H1 (cell line): ENCODE results near the gene PHLDA1. TPM values are rescaled to one million over a fixed set of nuclear protein-coding genes. Genes with fewer than 3 reads are reported as not detected.

Source experiments
- CTCF ChIA-PET: fragments of 300-600 bp; sonication (Branson Sonifier 250); formaldehyde crosslinking; loops from one replicate; lab custom pipeline; 2021; ENCODE audit not compliant: partially characterized antibody; lab: Charles Lee
- POLR2A ChIA-PET: fragments of 300-600 bp; sonication (Branson Sonifier 250); formaldehyde crosslinking; loops from one replicate; lab custom pipeline; 2021; ENCODE audit warnings: inconsistent platforms; ENCODE audit not compliant: partially characterized antibody; lab: Charles Lee
- DNase-seq, 2 experiments: peaks; one replicate each; pipeline versions ENCODE4 v3.0.0 to v3.0.0-alpha.2; 2010 to 2022; ENCODE audit warnings: low spot score in 2 of 2, low read depth in 1 of 2, mixed read lengths in 1 of 2
- FAIRE-seq: peaks from 2 replicates; lab custom pipeline; 2011; peaks lifted over from hg19 to GRCh38; lab: Jason Lieb, UNC
- H2AFZ ChIP-seq: 2 replicates; pipeline ENCODE4 v1.8.1; 2012; ENCODE audit warnings: low read length, inconsistent platforms
- H2AK5ac ChIP-seq: 2 replicates; pipeline ENCODE4 v1.6.1; 2013; ENCODE audit warnings: low read depth, low read length
- H2BK120ac ChIP-seq: replicated peaks from 2 replicates; pipeline ENCODE3; 2013; ENCODE audit warnings: low read depth, low read length, inconsistent platforms
- H2BK12ac ChIP-seq: 2 replicates; pipeline ENCODE4 v1.6.1; 2013; ENCODE audit warnings: low read depth, low read length
- H2BK15ac ChIP-seq: 2 replicates; pipeline ENCODE4 v1.6.1; 2013; ENCODE audit warnings: low read length
- H2BK20ac ChIP-seq: 2 replicates; pipeline ENCODE4 v1.6.1; 2013; ENCODE audit warnings: low read length
- H2BK5ac ChIP-seq: 2 replicates; pipeline ENCODE4 v1.6.1; 2013; ENCODE audit warnings: low read depth, low read length
- H3K14ac ChIP-seq: 2 replicates; pipeline ENCODE4 v1.6.1; 2013; ENCODE audit warnings: inconsistent platforms; ENCODE audit not compliant: insufficient read length
- H3K18ac ChIP-seq: 2 replicates; pipeline ENCODE4 v1.6.1; 2013; ENCODE audit warnings: low read length; ENCODE audit errors: extremely low read depth
- H3K23ac ChIP-seq: 2 replicates; pipeline ENCODE4 v1.6.1; 2013; ENCODE audit warnings: inconsistent platforms; ENCODE audit not compliant: insufficient read length
- H3K23me2 ChIP-seq: 2 replicates; pipeline ENCODE4 v1.6.1; 2013; ENCODE audit warnings: low read depth, low read length
- H3K27ac ChIP-seq: 2 replicates; pipeline ENCODE4 v1.6.1; 2011; ENCODE audit warnings: low read depth, low read length, inconsistent platforms
- H3K27me3 ChIP-seq, 4 experiments: replicated peaks in 1 of 4; 1 replicate in 1 of 4; 2 replicates in 3 of 4; pipeline versions ENCODE4 v1.6.1 to v1.8.1; 2011 to 2013; ENCODE audit warnings: low read length in 3 of 4, mild to moderate bottlenecking in 3 of 4, inconsistent platforms in 2 of 4, mixed read lengths in 2 of 4, moderate library complexity in 1 of 4; ENCODE audit not compliant: control insufficient read depth in 3 of 4, insufficient read depth in 3 of 4; ENCODE audit errors: extremely low read depth in 1 of 4
- H3K36me3 ChIP-seq, 4 experiments: 2 replicates each; pipeline versions ENCODE4 v1.6.1 to v1.8.1; 2011 to 2013; ENCODE audit warnings: mild to moderate bottlenecking in 4 of 4, low read length in 3 of 4, moderate library complexity in 2 of 4, control low read depth in 1 of 4, inconsistent platforms in 1 of 4; ENCODE audit not compliant: insufficient read depth in 4 of 4, control insufficient read depth in 2 of 4
- H3K4ac ChIP-seq: replicated peaks from 2 replicates; pipeline ENCODE3; 2013; ENCODE audit warnings: low read length, low read depth, mixed read lengths, inconsistent platforms; ENCODE audit not compliant: insufficient read length
- H3K4me1 ChIP-seq, 4 experiments: replicated peaks in 1 of 4; 1 replicate in 1 of 4; 2 replicates in 3 of 4; pipeline versions ENCODE4 v1.6.1 to v1.8.1; 2011 to 2013; ENCODE audit warnings: low read length in 3 of 4, inconsistent platforms in 2 of 4, mixed read lengths in 1 of 4; ENCODE audit not compliant: insufficient read depth in 4 of 4, control insufficient read depth in 3 of 4
- H3K4me2 ChIP-seq, 2 experiments: 2 replicates each; pipeline versions ENCODE4 v1.6.1 to v1.8.1; 2011 to 2013; ENCODE audit warnings: low read depth in 2 of 2, low read length in 2 of 2, control low read depth in 1 of 2, inconsistent platforms in 1 of 2, mild to moderate bottlenecking in 1 of 2; ENCODE audit not compliant: insufficient read depth in 1 of 2
- H3K4me3 ChIP-seq, 4 experiments: fragments of 200-600, 300-600 bp in 1 of 4; sonication (generic), shearing (Covaris generic), sonication (Bioruptor Twin) in 1 of 4; 2 replicates each; pipeline versions ENCODE4 v1.5.1 to v1.8.1; 2011 to 2016; ENCODE audit warnings: low read length in 4 of 4, low read depth in 3 of 4, control low read depth in 2 of 4, inconsistent platforms in 2 of 4, mild to moderate bottlenecking in 2 of 4, mixed read lengths in 1 of 4, moderate library complexity in 1 of 4; ENCODE audit not compliant: insufficient read depth in 2 of 4; ENCODE audit errors: extremely low read depth in 1 of 4
- H3K56ac ChIP-seq: replicated peaks from 2 replicates; pipeline ENCODE3; 2013; ENCODE audit warnings: low read depth, mild to moderate bottlenecking, mixed read lengths, low read length, inconsistent platforms; ENCODE audit not compliant: insufficient read length
- H3K79me1 ChIP-seq: 2 replicates; pipeline ENCODE4 v1.6.1; 2013; ENCODE audit warnings: low read depth, low read length, control low read depth
- H3K79me2 ChIP-seq, 2 experiments: 2 replicates each; pipeline versions ENCODE4 v1.6.1 to v1.8.1; 2012 to 2013; ENCODE audit warnings: low read length in 2 of 2, mild to moderate bottlenecking in 2 of 2, inconsistent platforms in 1 of 2; ENCODE audit not compliant: insufficient read depth in 2 of 2, control insufficient read depth in 1 of 2
- H3K9ac ChIP-seq, 4 experiments: replicated peaks in 1 of 4; 1 replicate in 1 of 4; 2 replicates in 3 of 4; pipeline versions ENCODE4 v1.6.1 to v1.8.1; 2011 to 2013; ENCODE audit warnings: low read depth in 3 of 4, low read length in 3 of 4, control low read depth in 2 of 4, mild to moderate bottlenecking in 2 of 4, moderate library complexity in 2 of 4, inconsistent platforms in 1 of 4; ENCODE audit errors: extremely low read depth in 1 of 4
- H3K9me3 ChIP-seq, 2 experiments: 2 replicates each; pipeline versions ENCODE4 v1.6.1 to v1.8.1; 2012 to 2013; ENCODE audit warnings: mild to moderate bottlenecking in 2 of 2, moderate library complexity in 2 of 2, control low read depth in 1 of 2, inconsistent platforms in 1 of 2, low read depth in 1 of 2, low read length in 1 of 2, mixed read lengths in 1 of 2; ENCODE audit not compliant: insufficient read depth in 2 of 2
- H4K20me1 ChIP-seq, 2 experiments: replicated peaks in 1 of 2; 2 replicates each; pipeline versions ENCODE3 to v1.8.1; 2011 to 2013; ENCODE audit warnings: inconsistent platforms in 2 of 2, low read length in 2 of 2, mild to moderate bottlenecking in 1 of 2; ENCODE audit not compliant: insufficient read depth in 2 of 2, control insufficient read depth in 1 of 2
- H4K5ac ChIP-seq: 2 replicates; pipeline ENCODE4 v1.6.1; 2013; ENCODE audit warnings: low read length, low read depth, mixed read lengths, inconsistent platforms; ENCODE audit not compliant: insufficient read length
- H4K8ac ChIP-seq: 2 replicates; pipeline ENCODE4 v1.8.0; 2013; ENCODE audit warnings: mild to moderate bottlenecking, moderate library complexity, low read length, inconsistent platforms; ENCODE audit not compliant: insufficient read depth; ENCODE audit errors: extremely low read depth
- H4K91ac ChIP-seq: replicated peaks from 2 replicates; pipeline ENCODE3; 2013; ENCODE audit warnings: low read length, mixed read lengths, inconsistent platforms; ENCODE audit not compliant: insufficient read length
- CEBPB ChIP-seq: IDR thresholded peaks from 2 replicates; pipeline ENCODE4 v1.6.1; 2012; ENCODE audit warnings: low read depth, low read length
- KDM4A ChIP-seq: IDR thresholded peaks from one replicate; pipeline ENCODE4 v1.7.1; 2012; ENCODE audit warnings: low read depth, mild to moderate bottlenecking, moderate library complexity, low read length, inconsistent platforms; ENCODE audit not compliant: severe bottlenecking
- RFX5 ChIP-seq: IDR thresholded peaks from 2 replicates; pipeline ENCODE4 v1.6.1; 2011; ENCODE audit warnings: low read depth, low read length, improper control_type of control experiment, borderline replicate concordance
- RNF2 ChIP-seq: fragments of 200-900, 300-1000 bp; sonication (generic); IDR thresholded peaks from 2 replicates; pipeline ENCODE4 v1.7.1; 2016; ENCODE audit warnings: borderline replicate concordance, low read depth, mild to moderate bottlenecking, antibody characterized with exemption, low read length; ENCODE audit not compliant: poor library complexity, severe bottlenecking; ENCODE audit errors: missing control alignments
- SP1 ChIP-seq: IDR thresholded peaks from 2 replicates; pipeline ENCODE4 v1.6.1; 2011; ENCODE audit warnings: low read depth, low read length
- TAF7 ChIP-seq: optimal IDR thresholded peaks from 2 replicates; pipeline ENCODE3; 2011; ENCODE audit warnings: low read depth, mild to moderate bottlenecking, inconsistent platforms, low read length, moderate library complexity, borderline replicate concordance
- WGBS, 2 experiments: shearing (Covaris generic) in 1 of 2; methylation state at CpG; one replicate each; pipeline versions ENCODE4 v1.1.6 to v1.1.7; 2013 to 2015; ENCODE audit warnings: low lambda C conversion rate in 2 of 2, mixed read lengths in 2 of 2, inconsistent platforms in 1 of 2, low coverage in 1 of 2, missing lambda C conversion rate in 1 of 2; ENCODE audit not compliant: insufficient replicate concordance in 2 of 2, insufficient coverage in 1 of 2, insufficient read length in 1 of 2; ENCODE audit errors: extremely low coverage in 1 of 2, missing lambda C conversion rate in 1 of 2; 5-methylcytosine and 5-hydroxymethylcytosine counted together
- long read RNA-seq, 2 experiments: library from RNA in 1 of 2; library from capped mRNA in 1 of 2; stranded (forward); transcript quantifications; one replicate each; pipeline ENCODE4 v2.0.0, GENCODE V29; 2021; ENCODE audit warnings: inconsistent platforms in 1 of 2
- polyA minus RNA-seq, 3 experiments: library from RNA; depleted of rRNA, polyadenylated mRNA; stranded (reverse); fragments of >200 nt; gene quantifications; 1 replicate in 2 of 3; 2 replicates in 1 of 3; pipeline ENCODE4 v1.2.3, GENCODE V29; 2011
- polyA plus RNA-seq, 7 experiments: library from polyadenylated mRNA; depleted of rRNA in 3 of 7; stranded (reverse) in 5 of 7; unstranded in 2 of 7; fragments of >200 nt in 5 of 7; fragments of 200-250 nt in 2 of 7; gene quantifications; 1 replicate in 5 of 7; 2 replicates in 1 of 7; 4 replicates in 1 of 7; pipeline versions ENCODE4 v1.2.1 to v1.2.3, GENCODE V29; 2011 to 2013; ENCODE audit warnings: missing spikeins in 2 of 7, mixed read lengths in 2 of 7
- total RNA-seq: library from RNA; stranded (reverse); fragmentation: NEBNext Ultra II Directional; extraction: Animal tissue kit (Norgen Biotek cat#: 25700); gene quantifications from 2 replicates; pipeline ENCODE4 v1.2.1, GENCODE V29; 2021
- TF ChIP-seq, protein P1 (sequence below): IDR thresholded peaks from 2 replicates; pipeline ENCODE4 v1.6.1; 2012; ENCODE audit warnings: inconsistent platforms

Gene PHLDA1
- 19.4 and 19.8 TPM in 2 replicates for total RNA-seq
- polyA plus RNA-seq (2011; rRNA removed), result 18.6 and 18.9 TPM in 2 replicates
- polyA plus RNA-seq (2011; cell fraction: cytosol; rRNA removed), result 14.4 TPM
- 8.7 TPM for polyA plus RNA-seq (2011; cell fraction: nucleus; rRNA removed)
- 14.0 to 17.3 TPM (median 16.6 TPM) in 4 replicates for polyA plus RNA-seq (2012, experiment 1 of 2)
- polyA plus RNA-seq (2012, experiment 2 of 2), result 8.5 TPM
- 13.1 TPM for polyA plus RNA-seq (2013, experiment 1 of 2)
- 13.4 TPM for polyA plus RNA-seq (2013, experiment 2 of 2)
- polyA minus RNA-seq (2011; rRNA and poly(A)+ RNA removed), result 10.9 and 13.3 TPM in 2 replicates
- polyA minus RNA-seq (2011; cell fraction: cytosol; rRNA and poly(A)+ RNA removed), result 27.4 TPM
- 19.7 TPM for polyA minus RNA-seq (2011; cell fraction: nucleus; rRNA and poly(A)+ RNA removed)
- long read RNA-seq, experiment 1, full-length matches to known transcripts, result 23 of 30 reads
- long read RNA-seq, experiment 1, partial matches to known transcripts, result 0 of 30 reads
- long read RNA-seq, experiment 1, other reads (novel, unspliced or antisense), result 7 of 30 reads
- long read RNA-seq, experiment 2, full-length matches to known transcripts, result 1 of 3 reads
- long read RNA-seq, experiment 2, partial matches to known transcripts, result 0 of 3 reads
- long read RNA-seq, experiment 2, other reads (novel, unspliced or antisense), result 2 of 3 reads

DNA sequence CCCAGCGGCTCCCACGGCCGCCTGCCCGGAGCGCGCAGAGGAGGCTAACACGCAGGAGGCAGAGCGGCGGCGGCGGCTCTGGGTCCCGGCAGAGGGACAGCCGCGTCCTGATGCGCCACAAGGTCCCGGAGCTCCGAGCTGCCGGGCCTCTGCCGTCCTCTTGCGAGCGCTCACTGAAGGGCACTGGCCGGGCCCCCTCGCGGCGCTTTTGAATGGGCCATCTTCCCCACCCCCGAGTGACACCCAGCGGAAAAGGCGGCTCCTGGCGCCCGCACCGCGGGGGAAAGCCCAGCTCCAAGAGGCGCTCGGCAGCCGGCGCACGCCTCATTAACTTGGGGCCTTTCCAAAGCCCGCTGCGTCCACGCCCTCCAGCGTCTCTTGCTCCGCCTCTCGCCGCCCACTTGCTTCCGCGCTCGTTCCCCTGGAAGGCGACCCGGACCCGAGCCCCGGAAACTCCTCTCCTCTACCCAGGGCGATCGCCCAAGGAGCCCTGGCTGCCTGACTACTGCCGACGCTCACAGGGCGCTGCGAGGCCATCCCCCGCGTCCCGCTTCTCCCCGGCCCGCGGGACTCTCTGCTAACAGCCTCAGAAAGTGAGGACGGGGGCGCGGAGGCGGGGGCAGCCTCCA, at the start of gene PHLDA1:
Gene PHLDA1 (minus strand): TSS at position 363 of the 629 bp plus-strand sequence.
- H4K5ac ChIP-seq, result peak within 1 kb of the TSS; percentile 68
- peak; percentile 80 for TF ChIP-seq TAF7
- TF ChIP-seq SP1, result no peak
- TF ChIP-seq RFX5, result no peak
- TF ChIP-seq RNF2, result no peak
- TF ChIP-seq CEBPB, result no peak
- TF ChIP-seq, protein P1, sequence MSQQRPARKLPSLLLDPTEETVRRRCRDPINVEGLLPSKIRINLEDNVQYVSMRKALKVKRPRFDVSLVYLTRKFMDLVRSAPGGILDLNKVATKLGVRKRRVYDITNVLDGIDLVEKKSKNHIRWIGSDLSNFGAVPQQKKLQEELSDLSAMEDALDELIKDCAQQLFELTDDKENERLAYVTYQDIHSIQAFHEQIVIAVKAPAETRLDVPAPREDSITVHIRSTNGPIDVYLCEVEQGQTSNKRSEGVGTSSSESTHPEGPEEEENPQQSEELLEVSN, result peak; percentile 9; the same call in 1 of the 2 replicates
- TF ChIP-seq KDM4A, result peak; percentile 3

More for the DNA sequence above, at the start of gene PHLDA1:
- Histone ChIP-seq H2AK5ac (no peak within 1 kb of the TSS; the same call in 1 of the 2 replicates), H3K79me2 (peaks cover 0 to 36% of the 10 kb centered on the region in 2 experiments; a peak in 2 of 4 replicates), H3K27me3 (no peaks in the 10 kb centered on the region; a peak in 1 of 7 replicates), H3K9me3 (no peaks in the 10 kb centered on the region), H4K8ac (peak within 1 kb of the TSS; percentile 76), H3K9ac (peak within 1 kb of the TSS; percentile 65 to 82 (median 70)), H2BK15ac (peak within 1 kb of the TSS; percentile 53; the same call in 1 of the 2 replicates), H2BK5ac (peak within 1 kb of the TSS; percentile 57; the same call in 1 of the 2 replicates), H3K23ac (peak within 1 kb of the TSS; percentile 86), H3K4me2 (peak within 1 kb of the TSS; percentile 98 to 99), H4K20me1 (peaks cover 2 to 4% of the 10 kb centered on the region in 2 experiments), H2BK20ac (no peak within 1 kb of the TSS), H3K27ac (peak within 1 kb of the TSS; percentile 54; the same call in 1 of the 2 replicates), H3K79me1 (peaks cover 4% of the 10 kb centered on the region), H3K36me3 (peaks cover 0 to 23% (median 0%) of the 10 kb centered on the region in 4 experiments; a peak in 1 of 8 replicates), H4K91ac (peak within 1 kb of the TSS; percentile 96), H3K56ac (peak within 1 kb of the TSS; percentile 90), H3K4me1 (peaks cover 0 to 11% (median 2%) of the 10 kb centered on the region in 4 experiments; a peak in 5 of 7 replicates), H3K4me3 (peak within 1 kb of the TSS; percentile 89 to 94 (median 92)), H2BK120ac (peak within 1 kb of the TSS; percentile 80), H3K18ac (peak within 1 kb of the TSS; percentile 94), H2BK12ac (peak within 1 kb of the TSS; percentile 53), H3K4ac (peak within 1 kb of the TSS; percentile 88), H3K23me2 (peaks cover 17% of the 10 kb centered on the region), H2AFZ (peak within 1 kb of the TSS; percentile 6; the same call in 1 of the 2 replicates), H3K14ac (peak within 1 kb of the TSS; percentile 73)
- 2% methylated on average over 57 of the region's 67 CpGs; no CpG with 5 or more reads in 1 of the 2 experiments for WGBS, 2 experiments
- DNase-seq (peak; percentile 84 to 88), FAIRE-seq (no peak)
- POLR2A ChIA-PET, result interaction anchor here (0.8 to 3.9 kb wide), 22 partner anchors 10 to 520 kb away, joined by 3 to 42 read pairs (median 4); partner anchors contain the start of genes BBS10 and KRR1
- CTCF ChIA-PET, result interaction anchor here (0.6 to 3.2 kb wide), 14 partner anchors 9 to 548 kb away, joined by 3 to 26 read pairs (median 4); no protein-coding TSS in a partner anchor
